ENCODE measurements around the gene PIK3C2G.

PIK3C2G gene

DNA sequence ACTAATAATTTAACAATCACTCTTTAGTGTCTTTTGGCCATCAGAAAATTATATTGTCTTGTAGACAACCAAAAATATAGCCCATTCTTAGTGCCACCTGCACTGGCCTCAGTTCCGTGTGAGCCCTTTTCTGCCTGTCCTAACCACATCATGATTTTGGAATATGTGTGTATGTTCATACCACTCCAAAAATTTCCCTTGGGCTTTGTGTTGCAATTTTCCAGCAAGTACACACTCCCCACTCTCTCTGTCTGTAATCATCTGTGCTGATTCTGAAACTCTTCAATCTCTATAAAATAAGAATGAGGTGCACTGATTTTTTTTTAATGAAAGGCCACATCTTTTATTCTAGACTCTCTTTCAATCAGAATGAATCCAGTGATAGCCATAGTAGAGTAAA lies 196.0 kb downstream of the PIK3C2G start:
- Histone ChIP-seq H3K4me3 (ENCODE audit: low read depth, low read length) (no peak overlapping the region), H3K36me3 (ENCODE audit: control insufficient read depth, insufficient read depth, low read length) (no peaks in the 10 kb centered on the region), H3K9ac (ENCODE audit: low read depth, low read length) (no peak overlapping the region), H3K4me1 (ENCODE audit: control insufficient read depth, insufficient read depth, low read length) (peaks cover 31% of the 10 kb centered on the region), H3K9me3 (ENCODE audit: control insufficient read depth, insufficient read depth, low read length) (no peaks in the 10 kb centered on the region), H3K27me3 (ENCODE audit: control insufficient read depth, insufficient read depth, low read length) (no peaks in the 10 kb centered on the region)

- no peak overlapping the region for H3K4me3 ChIP-seq (ENCODE audit: low read depth, low read length)
- H3K9me3 ChIP-seq (ENCODE audit: control insufficient read depth, insufficient read depth, low read length): no peaks in the 10 kb centered on the region
- H3K36me3 ChIP-seq (ENCODE audit: control insufficient read depth, insufficient read depth, low read length): no peaks in the 10 kb centered on the region
- H3K4me1 ChIP-seq (ENCODE audit: control insufficient read depth, insufficient read depth, low read length): peaks cover 2% of the 10 kb centered on the region
- H3K27me3 ChIP-seq (ENCODE audit: control insufficient read depth, insufficient read depth, low read length): no peaks in the 10 kb centered on the region
- no peak overlapping the region for H3K9ac ChIP-seq (ENCODE audit: low read depth, low read length)
These were observed 200.4 kb downstream of the PIK3C2G start for GRCh38 chr12:18461758-18462157.

- no peaks in the 10 kb centered on the region for H3K27me3 ChIP-seq (ENCODE audit: control insufficient read depth, insufficient read depth, low read length)
- no peaks in the 10 kb centered on the region for H3K9me3 ChIP-seq (ENCODE audit: control insufficient read depth, insufficient read depth, low read length)
- H3K4me3 ChIP-seq (ENCODE audit: low read depth, low read length): no peak overlapping the region
- H3K9ac ChIP-seq (ENCODE audit: low read depth, low read length): no peak overlapping the region
- H3K4me1 ChIP-seq (ENCODE audit: control insufficient read depth, insufficient read depth, low read length): no peaks in the 10 kb centered on the region
- H3K36me3 ChIP-seq (ENCODE audit: control insufficient read depth, insufficient read depth, low read length): no peaks in the 10 kb centered on the region
These were observed 201.1 kb downstream of the PIK3C2G start for GRCh38 chr12:18462442-18462841.

DNA sequence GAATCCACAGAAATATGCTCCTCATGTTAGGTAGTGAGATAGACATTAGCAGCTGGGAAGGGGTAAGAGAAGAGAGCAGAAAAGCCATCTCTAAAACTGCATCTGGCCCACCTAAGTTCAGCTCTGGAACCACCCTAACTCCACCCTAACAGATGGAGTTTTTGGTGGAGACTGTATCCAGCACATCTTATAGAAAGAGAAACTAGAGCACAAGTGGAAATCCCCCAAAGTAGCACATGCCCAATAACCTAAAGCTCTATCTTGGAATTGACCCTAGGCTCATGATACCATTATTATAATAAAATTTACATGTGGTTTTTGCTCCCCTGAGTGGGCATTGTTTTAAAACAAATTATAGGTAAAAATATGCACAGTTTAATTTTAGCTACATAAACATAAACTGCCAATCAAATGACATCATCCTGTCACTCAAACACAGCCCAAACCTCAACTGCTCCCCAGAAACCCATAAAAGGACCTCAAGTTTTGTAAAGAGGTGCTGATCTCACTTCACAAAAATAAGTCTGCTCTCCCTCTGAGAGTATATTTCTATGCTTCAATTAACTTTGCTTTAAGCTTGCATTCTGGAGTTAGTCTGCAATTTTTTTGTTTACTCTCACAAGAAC lies 206.4 kb downstream of the PIK3C2G start:
- no peaks in the 10 kb centered on the region for H3K9me3 ChIP-seq (ENCODE audit: control insufficient read depth, insufficient read depth, low read length)
- no peaks in the 10 kb centered on the region for H3K4me1 ChIP-seq (ENCODE audit: control insufficient read depth, insufficient read depth, low read length)
- H3K27me3 ChIP-seq (ENCODE audit: control insufficient read depth, insufficient read depth, low read length): peaks cover 7% of the 10 kb centered on the region
- no peaks in the 10 kb centered on the region for H3K36me3 ChIP-seq (ENCODE audit: control insufficient read depth, insufficient read depth, low read length)
- H3K9ac ChIP-seq (ENCODE audit: low read depth, low read length): no peak overlapping the region
- H3K4me3 ChIP-seq (ENCODE audit: low read depth, low read length): no peak overlapping the region

- Histone ChIP-seq H3K36me3 (ENCODE audit: control insufficient read depth, insufficient read depth, low read length) (no peaks in the 10 kb centered on the region), H3K27me3 (ENCODE audit: control insufficient read depth, insufficient read depth, low read length) (peaks cover 7% of the 10 kb centered on the region), H3K4me3 (ENCODE audit: low read depth, low read length) (no peak overlapping the region), H3K9me3 (ENCODE audit: control insufficient read depth, insufficient read depth, low read length) (no peaks in the 10 kb centered on the region), H3K4me1 (ENCODE audit: control insufficient read depth, insufficient read depth, low read length) (no peaks in the 10 kb centered on the region), H3K9ac (ENCODE audit: low read depth, low read length) (no peak overlapping the region)
These were observed 207.1 kb downstream of the PIK3C2G start for GRCh38 chr12:18468246-18469075.

GRCh38 chr12:18470251-18470650 lies 208.9 kb downstream of the PIK3C2G start:
- H3K4me1 ChIP-seq (ENCODE audit: control insufficient read depth, insufficient read depth, low read length): no peaks in the 10 kb centered on the region
- no peak overlapping the region for H3K9ac ChIP-seq (ENCODE audit: low read depth, low read length)
- H3K4me3 ChIP-seq (ENCODE audit: low read depth, low read length): no peak overlapping the region
- no peaks in the 10 kb centered on the region for H3K36me3 ChIP-seq (ENCODE audit: control insufficient read depth, insufficient read depth, low read length)
- no peaks in the 10 kb centered on the region for H3K9me3 ChIP-seq (ENCODE audit: control insufficient read depth, insufficient read depth, low read length)
- peaks cover 7% of the 10 kb centered on the region for H3K27me3 ChIP-seq (ENCODE audit: control insufficient read depth, insufficient read depth, low read length)

DNA sequence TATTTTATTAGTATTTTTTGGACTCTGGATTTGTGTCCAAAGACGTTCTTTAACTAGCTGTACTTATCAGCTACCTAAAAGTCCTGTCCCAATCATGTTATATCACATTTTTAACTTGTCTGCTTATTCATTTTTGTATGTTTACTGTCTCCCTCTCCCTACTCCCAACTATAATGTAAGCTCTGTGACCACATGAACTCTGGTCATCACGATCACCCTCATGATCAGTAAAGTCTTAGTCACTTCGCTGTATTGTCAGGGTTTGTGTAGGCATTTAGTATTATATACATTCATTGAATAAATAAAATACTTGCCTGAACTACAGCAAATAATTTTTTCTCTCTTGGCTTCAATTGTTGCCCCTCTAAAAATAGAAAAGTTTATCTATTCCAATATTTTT lies 211.0 kb downstream of the PIK3C2G start:
- no peaks in the 10 kb centered on the region for H3K36me3 ChIP-seq (ENCODE audit: control insufficient read depth, insufficient read depth, low read length)
- H3K4me3 ChIP-seq (ENCODE audit: low read depth, low read length): no peak overlapping the region
- H3K9ac ChIP-seq (ENCODE audit: low read depth, low read length): no peak overlapping the region
- no peaks in the 10 kb centered on the region for H3K9me3 ChIP-seq (ENCODE audit: control insufficient read depth, insufficient read depth, low read length)
- peaks cover 7% of the 10 kb centered on the region for H3K27me3 ChIP-seq (ENCODE audit: control insufficient read depth, insufficient read depth, low read length)
- peaks cover 2% of the 10 kb centered on the region for H3K4me1 ChIP-seq (ENCODE audit: control insufficient read depth, insufficient read depth, low read length)

GRCh38 chr12:18472806-18473205 lies 211.5 kb downstream of the PIK3C2G start:
- Histone ChIP-seq H3K4me1 (ENCODE audit: control insufficient read depth, insufficient read depth, low read length) (peaks cover 7% of the 10 kb centered on the region), H3K9me3 (ENCODE audit: control insufficient read depth, insufficient read depth, low read length) (no peaks in the 10 kb centered on the region), H3K27me3 (ENCODE audit: control insufficient read depth, insufficient read depth, low read length) (peaks cover 7% of the 10 kb centered on the region), H3K9ac (ENCODE audit: low read depth, low read length) (no peak overlapping the region), H3K4me3 (ENCODE audit: low read depth, low read length) (no peak overlapping the region), H3K36me3 (ENCODE audit: control insufficient read depth, insufficient read depth, low read length) (no peaks in the 10 kb centered on the region)

GRCh38 chr12:18476861-18477260 lies 215.5 kb downstream of the PIK3C2G start:
- no peaks in the 10 kb centered on the region for H3K9me3 ChIP-seq (ENCODE audit: control insufficient read depth, insufficient read depth, low read length)
- no peaks in the 10 kb centered on the region for H3K36me3 ChIP-seq (ENCODE audit: control insufficient read depth, insufficient read depth, low read length)
- no peak overlapping the region for H3K9ac ChIP-seq (ENCODE audit: low read depth, low read length)
- peaks cover 7% of the 10 kb centered on the region for H3K4me1 ChIP-seq (ENCODE audit: control insufficient read depth, insufficient read depth, low read length)
- H3K4me3 ChIP-seq (ENCODE audit: low read depth, low read length): no peak overlapping the region
- no peaks in the 10 kb centered on the region for H3K27me3 ChIP-seq (ENCODE audit: control insufficient read depth, insufficient read depth, low read length)

- Histone ChIP-seq H3K4me1 (ENCODE audit: control insufficient read depth, insufficient read depth, low read length) (peaks cover 17% of the 10 kb centered on the region), H3K27me3 (ENCODE audit: control insufficient read depth, insufficient read depth, low read length) (no peaks in the 10 kb centered on the region), H3K9ac (ENCODE audit: low read depth, low read length) (no peak overlapping the region), H3K9me3 (ENCODE audit: control insufficient read depth, insufficient read depth, low read length) (no peaks in the 10 kb centered on the region), H3K4me3 (ENCODE audit: low read depth, low read length) (no peak overlapping the region), H3K36me3 (ENCODE audit: control insufficient read depth, insufficient read depth, low read length) (no peaks in the 10 kb centered on the region)
These were observed 217.9 kb downstream of the PIK3C2G start for GRCh38 chr12:18479256-18479655.

- Histone ChIP-seq H3K36me3 (ENCODE audit: control insufficient read depth, insufficient read depth, low read length) (no peaks in the 10 kb centered on the region), H3K27me3 (ENCODE audit: control insufficient read depth, insufficient read depth, low read length) (no peaks in the 10 kb centered on the region), H3K9me3 (ENCODE audit: control insufficient read depth, insufficient read depth, low read length) (no peaks in the 10 kb centered on the region), H3K4me3 (ENCODE audit: low read depth, low read length) (no peak overlapping the region), H3K9ac (ENCODE audit: low read depth, low read length) (no peak overlapping the region), H3K4me1 (ENCODE audit: control insufficient read depth, insufficient read depth, low read length) (peaks cover 11% of the 10 kb centered on the region)
These were observed 221.3 kb downstream of the PIK3C2G start for GRCh38 chr12:18482601-18483120.

Data from iPS-15b (cell line).